Uterus (tissue), 4 donors: Measurements from ENCODE around the gene P4HB. TPM values are rescaled to one million over a fixed set of nuclear protein-coding genes. Genes with fewer than 3 reads are reported as not detected.

Source experiments
- DNase-seq, 2 donors: peaks; one replicate each; pipeline ENCODE4 v3.0.0-alpha.2; 2019 to 2020
- H3K27ac ChIP-seq, 2 donors: fragments of 200-600 bp; sonication (generic); 1 replicate in 1 of 2; 2 replicates in 1 of 2; pipeline ENCODE4 v1.5.1; 2016 to 2018
- H3K27me3 ChIP-seq, 2 donors: fragments of 200-600 bp; sonication (generic); one replicate each; pipeline ENCODE4 v1.5.1; 2018 to 2019; ENCODE audit warnings: control low read depth in 1 of 2
- H3K36me3 ChIP-seq, 2 donors: fragments of 200-600 bp; sonication (generic); one replicate each; pipeline ENCODE4 v1.5.1; 2019; ENCODE audit warnings: control low read depth in 1 of 2
- H3K4me1 ChIP-seq, 2 donors: fragments of 200-600 bp; sonication (generic); one replicate each; pipeline ENCODE4 v1.5.1; 2018 to 2019; ENCODE audit warnings: control low read depth in 1 of 2
- H3K4me3 ChIP-seq, 2 donors: fragments of 200-600 bp; sonication (generic); 1 replicate in 1 of 2; 2 replicates in 1 of 2; pipeline ENCODE4 v1.5.1; 2018 to 2019; ENCODE audit warnings: mild to moderate bottlenecking in 1 of 2
- H3K9me3 ChIP-seq, 2 donors: fragments of 200-600 bp; sonication (generic); one replicate each; pipeline ENCODE4 v1.5.1; 2019; ENCODE audit warnings: control low read depth in 1 of 2
- POLR2A ChIP-seq, 2 donors: fragments of 450-650 bp; IDR thresholded peaks; one replicate each; pipeline ENCODE4 v1.6.1; 2016; ENCODE audit warnings: antibody characterized with exemption in 2 of 2, mild to moderate bottlenecking in 1 of 2, moderate library complexity in 1 of 2
- intact Hi-C: fragments of 100-400 bp; cut with DNase I; formaldehyde crosslinking; loops from one replicate; pipeline ENCODE4 v1.15.1; 2023; ENCODE audit warnings: low total_unique reads
- total RNA-seq, 4 donors: library from RNA; depleted of rRNA in 3 of 4; stranded (reverse); fragments of >200 nt in 3 of 4; gene quantifications; one replicate each; pipeline versions ENCODE4 v1.1.0 to v1.2.4, GENCODE V29; 2014 to 2023
- TF ChIP-seq, protein P1 (sequence below), 4 experiments: fragments of 200-600 bp in 2 of 4; fragments of 450-650 bp in 2 of 4; sonication (generic) in 2 of 4; IDR thresholded peaks; one replicate each; pipeline ENCODE4 v1.5.1; 2016 to 2019; ENCODE audit warnings: antibody characterized with exemption in 4 of 4, mild to moderate bottlenecking in 2 of 4, moderate library complexity in 1 of 4
- donor health status: DM: yes; HTN: yes; CAD: no.

Gene P4HB
- total RNA-seq, 4 donors from 2014 or later, result 199 to 504 (median 304) TPM

DNA sequence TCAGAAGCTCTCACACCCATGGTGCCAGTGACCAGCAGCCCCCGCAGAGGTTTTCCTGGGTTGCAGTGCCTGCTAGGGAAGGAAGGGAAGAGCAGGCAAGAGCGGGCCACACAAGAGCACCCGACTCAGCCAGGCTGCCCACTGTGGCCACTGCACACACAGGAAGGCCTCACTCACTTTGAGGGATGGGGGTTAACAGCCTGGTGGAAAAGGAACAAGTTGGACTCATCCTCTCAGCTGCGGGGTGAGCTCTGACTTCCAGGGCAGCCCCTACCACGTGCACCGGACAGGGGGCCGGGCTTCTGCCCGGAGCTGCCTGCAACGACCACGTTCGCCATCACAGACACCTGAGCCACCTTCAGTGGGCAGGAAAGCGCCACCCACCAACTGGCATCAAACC, 8.1 kb downstream of the P4HB start:
- no peaks in the 10 kb centered on the region for H3K27me3 ChIP-seq
- no peak for DNase-seq
- no peak overlapping the region for H3K27ac ChIP-seq
- intact Hi-C loops, result no loop called here
- TF ChIP-seq, protein P1, sequence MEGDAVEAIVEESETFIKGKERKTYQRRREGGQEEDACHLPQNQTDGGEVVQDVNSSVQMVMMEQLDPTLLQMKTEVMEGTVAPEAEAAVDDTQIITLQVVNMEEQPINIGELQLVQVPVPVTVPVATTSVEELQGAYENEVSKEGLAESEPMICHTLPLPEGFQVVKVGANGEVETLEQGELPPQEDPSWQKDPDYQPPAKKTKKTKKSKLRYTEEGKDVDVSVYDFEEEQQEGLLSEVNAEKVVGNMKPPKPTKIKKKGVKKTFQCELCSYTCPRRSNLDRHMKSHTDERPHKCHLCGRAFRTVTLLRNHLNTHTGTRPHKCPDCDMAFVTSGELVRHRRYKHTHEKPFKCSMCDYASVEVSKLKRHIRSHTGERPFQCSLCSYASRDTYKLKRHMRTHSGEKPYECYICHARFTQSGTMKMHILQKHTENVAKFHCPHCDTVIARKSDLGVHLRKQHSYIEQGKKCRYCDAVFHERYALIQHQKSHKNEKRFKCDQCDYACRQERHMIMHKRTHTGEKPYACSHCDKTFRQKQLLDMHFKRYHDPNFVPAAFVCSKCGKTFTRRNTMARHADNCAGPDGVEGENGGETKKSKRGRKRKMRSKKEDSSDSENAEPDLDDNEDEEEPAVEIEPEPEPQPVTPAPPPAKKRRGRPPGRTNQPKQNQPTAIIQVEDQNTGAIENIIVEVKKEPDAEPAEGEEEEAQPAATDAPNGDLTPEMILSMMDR (IDR thresholded peaks at IDR 0.05), result no peak
- no peak for TF ChIP-seq POLR2A (IDR thresholded peaks at IDR 0.05)
- no peaks in the 10 kb centered on the region for H3K9me3 ChIP-seq
- no peak overlapping the region for H3K4me3 ChIP-seq
- no peaks in the 10 kb centered on the region for H3K4me1 ChIP-seq
- no peaks in the 10 kb centered on the region for H3K36me3 ChIP-seq

DNA sequence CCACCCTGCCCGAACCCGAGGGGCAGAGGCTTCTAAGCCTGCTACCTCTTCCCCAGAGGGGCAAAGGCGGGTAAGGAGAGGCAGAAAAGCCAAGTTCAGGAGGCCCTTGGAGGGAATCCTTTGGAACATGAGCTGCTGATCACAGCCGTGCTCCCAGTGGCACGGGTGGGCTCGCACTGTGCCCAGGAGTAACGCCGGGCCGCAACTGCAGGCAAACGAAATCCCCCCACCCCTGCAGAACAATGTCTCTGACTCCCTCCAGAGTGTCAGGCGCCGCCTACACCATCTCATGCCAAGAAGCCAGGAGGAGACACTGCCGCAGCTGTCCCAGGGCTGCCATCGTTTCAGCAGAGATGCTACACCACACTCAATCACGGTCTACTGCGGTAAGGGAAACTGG, 8.9 kb downstream of the P4HB start:
- no peak for DNase-seq
- no peaks in the 10 kb centered on the region for H3K4me1 ChIP-seq
- no peak overlapping the region for H3K27ac ChIP-seq
- TF ChIP-seq, protein P1 (IDR thresholded peaks at IDR 0.05), result no peak
- TF ChIP-seq POLR2A (IDR thresholded peaks at IDR 0.05), result no peak
- no peak overlapping the region for H3K4me3 ChIP-seq
- no peaks in the 10 kb centered on the region for H3K27me3 ChIP-seq
- H3K9me3 ChIP-seq, result no peaks in the 10 kb centered on the region
- no peaks in the 10 kb centered on the region for H3K36me3 ChIP-seq
- intact Hi-C loops, result no loop called here

DNA sequence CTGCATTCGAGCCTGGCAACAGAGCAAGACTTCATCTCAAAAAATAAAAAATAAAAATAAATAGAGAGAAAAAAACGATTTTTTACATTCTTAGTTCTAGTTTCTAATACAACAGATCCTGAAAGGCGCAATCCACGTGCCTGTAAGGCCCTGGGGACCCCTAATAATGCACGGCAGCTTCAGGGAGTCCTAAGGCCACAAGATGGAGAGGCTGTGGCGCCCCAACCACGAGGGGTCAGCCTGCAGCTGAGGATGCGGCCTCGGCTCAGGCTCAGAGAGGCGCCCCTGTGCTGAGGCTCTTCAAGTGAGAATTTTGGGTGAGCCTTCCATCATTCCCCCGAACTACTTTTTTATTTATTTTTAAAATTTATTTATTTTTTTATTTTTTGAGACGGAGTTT, 10.9 kb downstream of the P4HB start:
- intact Hi-C loops, result no loop called here
- Histone ChIP-seq H3K27me3 (no peaks in the 10 kb centered on the region), H3K36me3 (no peaks in the 10 kb centered on the region), H3K4me1 (no peaks in the 10 kb centered on the region), H3K4me3 (no peak overlapping the region), H3K9me3 (no peaks in the 10 kb centered on the region), H3K27ac (no peak overlapping the region)
- DNase-seq, result no peak
- no peak for TF ChIP-seq POLR2A (IDR thresholded peaks at IDR 0.05)
- TF ChIP-seq, protein P1 (IDR thresholded peaks at IDR 0.05), result no peak

DNA sequence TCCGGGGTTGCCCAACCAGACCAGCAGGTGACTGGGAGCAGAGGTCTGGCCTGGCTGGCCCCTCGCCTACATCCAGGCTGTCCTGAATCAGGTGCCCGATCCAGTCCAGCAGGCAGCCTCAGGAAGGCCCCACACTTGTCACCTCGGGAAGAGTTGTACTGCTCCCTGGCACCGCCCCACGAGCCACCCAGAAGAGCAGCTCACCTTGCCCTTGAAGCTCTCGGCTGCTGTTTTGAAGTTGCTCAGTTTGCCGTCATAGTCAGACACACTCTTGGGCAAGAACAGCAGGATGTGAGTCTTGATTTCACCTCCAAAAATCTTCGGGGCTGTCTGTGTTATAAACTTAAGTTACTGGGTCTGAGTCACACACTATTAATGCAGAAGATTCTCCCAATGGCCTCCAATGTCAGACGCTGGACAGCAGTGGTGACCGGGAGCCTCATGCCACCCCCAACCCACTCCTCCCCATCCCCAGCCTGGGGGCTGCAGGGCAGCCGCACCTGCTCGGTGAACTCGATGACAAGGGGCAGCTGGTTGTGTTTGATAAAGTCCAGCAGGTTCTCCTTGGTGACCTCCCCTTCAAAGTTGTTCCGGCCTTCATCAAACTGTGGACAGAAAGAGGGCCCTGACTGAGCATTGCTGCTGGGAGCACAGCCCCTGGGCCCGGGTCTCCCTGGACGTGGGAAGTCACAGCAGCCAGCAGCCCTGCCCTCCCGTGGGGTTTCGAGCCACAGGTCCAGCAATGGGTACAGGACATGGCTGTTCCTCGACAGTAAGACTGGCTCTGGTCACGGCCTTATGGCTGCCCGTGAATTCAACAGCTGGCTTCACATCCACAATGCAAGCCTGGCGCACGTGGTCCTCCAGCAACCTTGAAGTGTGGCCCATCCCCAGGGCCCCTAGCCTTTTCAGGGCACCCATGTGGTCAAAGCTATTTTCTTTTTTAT, 13.3 kb downstream of the P4HB start:
- Histone ChIP-seq H3K36me3 (no peaks in the 10 kb centered on the region), H3K9me3 (no peaks in the 10 kb centered on the region), H3K27ac (no peak overlapping the region), H3K27me3 (no peaks in the 10 kb centered on the region), H3K4me3 (no peak overlapping the region), H3K4me1 (no peaks in the 10 kb centered on the region)
- no peak for TF ChIP-seq POLR2A (IDR thresholded peaks at IDR 0.05)
- intact Hi-C loops, result no loop called here
- no peak for DNase-seq

DNA sequence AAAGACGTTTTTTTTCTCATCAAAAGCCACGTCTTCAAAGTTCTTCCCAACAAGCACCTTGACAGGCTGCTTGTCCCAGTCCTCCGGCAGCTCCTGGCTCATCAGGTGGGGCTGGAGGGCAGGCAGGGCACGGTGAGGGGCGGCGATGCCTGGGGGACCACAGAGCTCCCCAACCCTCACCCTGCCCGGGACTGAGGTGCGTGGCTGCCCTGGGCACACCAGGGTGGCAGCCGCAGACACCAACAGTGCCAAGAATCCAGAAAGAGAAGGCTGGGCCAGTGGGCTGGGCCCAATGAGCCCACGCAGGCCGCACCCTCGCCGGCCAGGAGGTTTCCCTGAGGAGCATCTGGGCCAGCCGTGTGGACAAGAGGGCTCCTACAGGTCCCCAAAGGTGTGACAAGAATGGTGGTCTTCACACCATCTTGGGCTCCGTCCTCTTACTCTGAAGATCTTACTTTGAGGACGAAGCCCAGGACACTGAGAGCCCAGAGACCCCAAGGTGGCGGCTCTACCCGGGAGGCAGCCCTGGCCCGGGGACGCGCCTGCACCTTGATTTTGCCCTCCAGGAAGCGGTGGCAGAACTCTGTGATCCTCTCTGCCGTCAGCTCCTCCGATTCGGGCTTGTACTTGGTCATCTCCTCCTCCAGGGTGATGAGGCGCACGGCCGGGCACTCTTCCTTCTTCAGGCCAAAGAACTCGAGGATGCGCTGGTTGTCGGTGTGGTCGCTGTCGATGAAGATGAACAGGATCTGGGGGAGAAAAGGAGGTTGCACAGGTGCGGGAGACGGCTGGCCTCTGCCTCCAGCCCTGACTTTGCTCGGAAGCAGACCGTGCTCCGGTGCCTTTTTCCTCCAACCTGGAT, 14.2 kb downstream of the P4HB start:
- Histone ChIP-seq H3K27me3 (no peaks in the 10 kb centered on the region), H3K4me1 (no peaks in the 10 kb centered on the region), H3K36me3 (no peaks in the 10 kb centered on the region), H3K4me3 (no peak overlapping the region), H3K9me3 (no peaks in the 10 kb centered on the region), H3K27ac (no peak overlapping the region)
- TF ChIP-seq POLR2A (IDR thresholded peaks at IDR 0.05), result no peak
- TF ChIP-seq, protein P1 (IDR thresholded peaks at IDR 0.05), result no peak
- intact Hi-C loops, result no loop called here
- no peak for DNase-seq
